ENCODE measurements around the gene MCCC2. TPM values are rescaled to one million over a fixed set of nuclear protein-coding genes. Genes with fewer than 3 reads are reported as not detected.

The MCCC2 gene
- total and polyA plus RNA-seq, 8 donors, result 35.9 to 48.1 (median 43.2) TPM

DNA sequence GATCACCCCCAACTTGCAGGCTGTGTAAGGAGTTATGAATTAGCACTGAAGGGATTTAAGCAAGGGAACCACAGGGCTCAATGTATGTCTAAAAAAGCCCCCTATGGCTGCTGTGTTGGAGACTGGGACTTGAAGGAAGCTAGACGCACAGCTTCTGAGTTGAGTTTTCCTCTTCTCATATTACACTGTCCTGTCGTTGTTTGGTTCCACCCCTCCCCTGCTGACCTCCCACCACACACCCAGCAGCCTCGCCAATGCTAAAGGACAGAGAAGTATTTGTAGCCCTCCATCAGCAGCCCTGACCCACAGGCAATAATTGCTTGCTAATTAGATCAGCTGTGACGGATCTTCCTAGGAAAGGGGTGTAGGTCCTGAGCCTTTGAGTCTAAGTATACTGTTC, 116.8 kb downstream of the MCCC2 start:
- no peaks in the 10 kb centered on the region for H3K27me3 ChIP-seq
- no peak for ATAC-seq
- H3K27ac ChIP-seq, result no peak overlapping the region
- no peaks in the 10 kb centered on the region for H3K9me3 ChIP-seq
- TF ChIP-seq, protein P1, sequence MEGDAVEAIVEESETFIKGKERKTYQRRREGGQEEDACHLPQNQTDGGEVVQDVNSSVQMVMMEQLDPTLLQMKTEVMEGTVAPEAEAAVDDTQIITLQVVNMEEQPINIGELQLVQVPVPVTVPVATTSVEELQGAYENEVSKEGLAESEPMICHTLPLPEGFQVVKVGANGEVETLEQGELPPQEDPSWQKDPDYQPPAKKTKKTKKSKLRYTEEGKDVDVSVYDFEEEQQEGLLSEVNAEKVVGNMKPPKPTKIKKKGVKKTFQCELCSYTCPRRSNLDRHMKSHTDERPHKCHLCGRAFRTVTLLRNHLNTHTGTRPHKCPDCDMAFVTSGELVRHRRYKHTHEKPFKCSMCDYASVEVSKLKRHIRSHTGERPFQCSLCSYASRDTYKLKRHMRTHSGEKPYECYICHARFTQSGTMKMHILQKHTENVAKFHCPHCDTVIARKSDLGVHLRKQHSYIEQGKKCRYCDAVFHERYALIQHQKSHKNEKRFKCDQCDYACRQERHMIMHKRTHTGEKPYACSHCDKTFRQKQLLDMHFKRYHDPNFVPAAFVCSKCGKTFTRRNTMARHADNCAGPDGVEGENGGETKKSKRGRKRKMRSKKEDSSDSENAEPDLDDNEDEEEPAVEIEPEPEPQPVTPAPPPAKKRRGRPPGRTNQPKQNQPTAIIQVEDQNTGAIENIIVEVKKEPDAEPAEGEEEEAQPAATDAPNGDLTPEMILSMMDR (IDR thresholded peaks at IDR 0.05), result no peak
- no peaks in the 10 kb centered on the region for H3K4me1 ChIP-seq
- no peaks in the 10 kb centered on the region for H3K36me3 ChIP-seq
- no peak overlapping the region for H3K4me3 ChIP-seq
- no peak for DNase-seq
- intact Hi-C loops (cut with DNase I), result no loop called here

DNA sequence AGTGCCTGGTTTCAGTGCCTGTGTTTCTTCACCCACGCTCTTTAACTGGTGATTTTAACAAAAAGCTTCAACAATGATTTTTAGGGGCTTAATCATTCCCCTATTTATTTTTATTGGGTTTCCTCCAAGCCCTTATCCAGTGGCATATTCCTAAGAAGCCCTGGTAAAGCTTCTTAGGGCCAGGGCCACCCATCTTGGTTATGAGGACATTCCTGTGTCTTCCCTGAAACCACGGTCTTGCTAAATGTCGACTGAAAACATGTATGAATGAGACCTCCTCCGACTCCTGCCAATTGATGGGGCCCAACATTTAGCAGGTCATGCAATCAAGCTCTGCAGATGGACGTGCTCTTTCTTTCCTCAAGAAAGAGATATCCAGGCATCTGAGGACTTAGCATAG, 118.3 kb downstream of the MCCC2 start:
- Histone ChIP-seq H3K36me3 (no peaks in the 10 kb centered on the region), H3K27ac (no peak overlapping the region)
- no peak for ATAC-seq

DNA sequence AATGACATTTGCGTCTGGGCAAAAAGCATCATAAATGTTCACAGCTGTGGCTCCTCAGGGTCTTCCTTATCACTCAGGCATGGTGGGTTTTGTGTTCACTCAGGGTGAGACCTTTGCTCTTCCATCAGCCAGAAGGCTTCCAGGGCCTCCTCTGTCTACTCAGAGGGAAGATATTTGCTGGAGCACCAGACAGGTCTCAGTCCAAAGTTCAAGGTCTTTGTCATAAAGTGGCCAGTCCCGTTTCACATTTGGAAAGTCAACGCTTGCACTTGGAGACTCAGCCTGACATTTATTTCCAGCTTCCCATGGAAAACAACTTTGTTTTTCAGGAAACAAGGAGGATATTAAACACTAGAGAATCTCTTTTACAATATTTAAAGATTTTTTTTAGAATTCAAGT, 119.8 kb downstream of the MCCC2 start:
- H3K4me1 ChIP-seq, result no peaks in the 10 kb centered on the region
- H3K27me3 ChIP-seq, result no peaks in the 10 kb centered on the region
- DNase-seq, result no peak
- H3K4me3 ChIP-seq, result no peak overlapping the region
- H3K27ac ChIP-seq, result no peak overlapping the region
- no peak for ATAC-seq
- intact Hi-C loops (cut with DNase I), result no loop called here
- TF ChIP-seq, protein P1 (IDR thresholded peaks at IDR 0.05), result no peak
- no peaks in the 10 kb centered on the region for H3K9me3 ChIP-seq
- no peaks in the 10 kb centered on the region for H3K36me3 ChIP-seq

More for the DNA sequence above, 118.3 kb downstream of the MCCC2 start:
- Histone ChIP-seq H3K9me3 (no peaks in the 10 kb centered on the region), H3K4me1 (no peaks in the 10 kb centered on the region), H3K27me3 (no peaks in the 10 kb centered on the region), H3K4me3 (no peak overlapping the region)
- TF ChIP-seq, protein P1 (IDR thresholded peaks at IDR 0.05), result no peak
- no peak for DNase-seq
- intact Hi-C loops (cut with DNase I), result no loop called here

Other genes starting within 250 kb of the MCCC2 start
- gene BDP1, start 131.7 kb upstream of the MCCC2 start, total RNA-seq, result 10 to 100 TPM; 24.7 to 27.6 TPM
- 10 to 100 TPM; 38.6 to 48.6 (median 44.7) TPM for gene BDP1, start 131.7 kb upstream of the MCCC2 start, polyA plus RNA-seq (ENCODE audit: insufficient read length in 6 of 6)
- not detected for gene CARTPT, start 131.9 kb downstream of the MCCC2 start, total RNA-seq
- gene CARTPT, start 131.9 kb downstream of the MCCC2 start, polyA plus RNA-seq (ENCODE audit: insufficient read length in 6 of 6), result not detected

Data from left lung (tissue), 10 donors.